Measurements from ENCODE around the gene SYTL5.

DNA sequence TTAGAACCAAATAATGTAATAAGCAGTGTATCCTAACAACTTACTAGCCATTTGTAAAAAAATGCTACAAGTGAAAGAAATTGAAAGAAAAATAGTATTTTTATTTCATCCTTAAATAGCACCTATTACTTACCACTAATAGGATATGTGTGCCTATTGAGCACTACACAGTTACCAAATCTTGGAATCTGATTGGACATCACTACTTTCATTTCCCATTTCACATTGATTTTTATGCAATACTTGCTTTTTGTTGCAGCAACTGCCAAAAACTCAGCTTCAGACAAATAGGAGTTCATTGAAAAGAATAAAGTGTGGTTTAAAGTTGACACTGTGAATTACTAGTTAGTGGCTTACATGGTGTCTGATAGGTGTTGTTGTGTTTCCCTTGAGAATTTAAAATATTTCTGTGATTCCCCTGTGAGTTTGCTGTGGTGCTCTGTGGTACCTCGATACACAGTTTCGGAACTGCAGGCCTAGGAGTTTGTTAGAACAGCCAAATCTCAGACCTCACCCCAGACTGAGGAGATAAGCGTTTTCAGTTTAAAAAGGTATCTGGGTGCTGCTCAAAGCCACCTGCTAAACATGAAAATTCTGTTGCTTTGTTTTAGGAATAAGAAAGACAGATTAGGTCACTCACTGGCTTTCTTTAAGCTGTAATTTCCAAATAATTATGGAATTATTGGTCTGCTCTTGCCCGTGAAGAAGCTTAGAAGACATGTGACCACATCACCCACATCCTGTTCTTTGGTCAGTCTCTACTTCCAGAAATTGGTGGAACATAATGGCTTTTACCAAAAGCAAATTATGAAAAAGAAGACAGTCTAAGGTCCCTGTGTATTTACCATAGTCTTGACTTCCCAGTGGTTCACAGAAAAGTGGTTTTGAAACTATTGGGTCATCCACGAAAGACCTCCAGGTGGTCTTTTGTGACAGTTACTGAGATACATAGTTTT, 97.8 kb downstream of the SYTL5 start:
- TF ChIP-seq YY1 (IDR thresholded peaks at IDR 0.05; ENCODE audit: insufficient read depth, insufficient read length): no peak
- no peak for TF ChIP-seq SUZ12 (IDR thresholded peaks at IDR 0.05; ENCODE audit: extremely low read depth, insufficient read depth, insufficient read length)
- no peak for TF ChIP-seq ZNF274 (IDR thresholded peaks at IDR 0.05; ENCODE audit: low read depth, low read length)
